Stimulated activated CD4-positive, alpha-beta T cell treated with anti-CD3 and anti-CD28 coated beads, TNF-alpha, amount 100 ng/mL, for 4 hours (primary cell): ENCODE data around the gene KRTDAP.

ENCODE experiments used
- DNase-seq, 3 experiments: peaks; one replicate each; pipeline ENCODE4 v3.0.0-alpha.2; 2020; ENCODE audit warnings: low read depth in 3 of 3

The KRTDAP gene, protein sequence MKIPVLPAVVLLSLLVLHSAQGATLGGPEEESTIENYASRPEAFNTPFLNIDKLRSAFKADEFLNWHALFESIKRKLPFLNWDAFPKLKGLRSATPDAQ

DNA sequence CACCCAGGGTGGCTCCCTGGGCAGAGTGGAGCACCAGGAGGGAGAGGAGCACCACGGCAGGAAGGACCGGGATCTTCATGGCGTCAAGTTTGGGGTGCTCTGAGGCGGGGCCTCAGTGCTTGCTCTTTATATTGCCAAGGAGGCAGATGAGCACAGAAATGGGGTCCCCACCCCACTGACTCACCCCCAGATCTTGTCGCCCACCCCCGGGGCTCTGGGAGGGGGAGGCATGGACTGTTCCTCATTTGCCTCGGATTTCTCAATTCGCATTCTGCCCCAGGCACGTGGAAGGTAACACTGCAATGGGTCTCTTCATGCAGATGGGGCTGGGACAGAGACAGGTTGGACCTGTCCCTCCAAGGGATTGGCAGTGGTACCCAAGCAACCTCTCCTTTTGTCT lies at the start of gene KRTDAP:
Gene KRTDAP (minus strand): TSS at position 101 of the 400 bp plus-strand sequence. CDS start 22 bp downstream, at position 79.
- no peak for DNase-seq

GRCh38 chr19:35539850-35540249 lies 49.6 kb upstream of the KRTDAP start:
- no peak for DNase-seq

DNA sequence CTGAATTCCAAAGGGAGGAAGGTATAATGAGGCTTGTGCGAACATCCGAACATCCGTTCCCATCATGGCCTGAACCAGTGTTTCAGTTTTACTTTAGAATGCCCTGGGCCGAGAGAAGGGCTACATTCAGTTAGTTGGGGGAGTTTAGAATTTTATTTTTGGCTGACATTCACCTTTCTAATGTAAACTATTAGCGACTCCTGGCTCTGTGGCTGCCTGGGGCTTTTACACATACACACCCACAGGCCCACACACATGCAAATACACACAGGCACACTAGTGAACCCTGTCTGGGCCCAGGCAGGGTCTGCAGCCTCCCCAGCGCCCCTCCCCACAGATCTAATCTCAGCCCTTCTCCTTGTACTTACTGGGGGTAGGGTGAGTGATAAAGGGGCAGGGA lies 49.0 kb upstream of the KRTDAP start:
- no peak for DNase-seq

GRCh38 chr19:35534803-35535480 lies 44.7 kb upstream of the KRTDAP start:
- no peak for DNase-seq

DNA sequence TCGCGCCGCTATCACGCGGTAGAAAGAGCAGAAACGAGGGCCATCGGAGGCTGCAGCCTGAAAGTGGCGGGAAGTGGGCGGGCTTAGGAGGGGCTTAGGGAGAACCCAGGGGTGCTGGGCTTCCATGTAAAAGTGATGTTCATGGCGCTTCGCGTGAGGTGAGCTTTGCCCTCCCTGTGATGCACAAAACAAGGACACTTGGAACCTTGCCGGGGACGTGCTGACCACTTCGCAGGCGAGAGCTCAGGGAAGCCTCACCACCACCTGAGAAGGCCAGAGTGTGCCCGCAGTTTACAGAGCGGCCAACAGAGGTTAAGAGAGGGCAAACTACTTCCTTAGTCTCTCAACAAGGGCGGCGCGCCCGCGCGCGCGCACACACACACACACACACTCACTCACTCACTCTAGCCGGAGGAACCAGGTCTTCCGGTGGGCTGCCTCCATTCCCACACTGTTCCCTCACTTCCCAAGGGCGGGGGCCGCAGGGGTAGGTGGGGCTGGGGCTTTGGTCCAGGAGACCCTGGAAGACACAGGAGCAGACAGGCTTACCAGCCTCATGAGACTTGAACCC lies 43.6 kb upstream of the KRTDAP start:
- no peak for DNase-seq

- DNase-seq = no peak
Observed at GRCh38 chr19:35533201-35533821, 43.0 kb upstream of the KRTDAP start, which contains the start of gene GAPDHS. TSS of gene GAPDHS (plus strand) at chr19:35533456. CDS start at chr19:35533528, 72 bp downstream.

GRCh38 chr19:35531291-35531690 lies 41.0 kb upstream of the KRTDAP start:
- no peak for DNase-seq

- no peak for DNase-seq
Observed at GRCh38 chr19:35529241-35530218, 39.3 kb upstream of the KRTDAP start.

- DNase-seq = no peak
Observed at GRCh38 chr19:35528218-35529038, 38.2 kb upstream of the KRTDAP start, which contains the start of gene SBSN. TSS of gene SBSN (minus strand) at chr19:35528311. CDS start at chr19:35528281, 30 bp downstream.

GRCh38 chr19:35525873-35526272 lies 35.6 kb upstream of the KRTDAP start:
- DNase-seq = no peak

- DNase-seq = no peak
Observed at GRCh38 chr19:35524181-35524837, 34.0 kb upstream of the KRTDAP start.

GRCh38 chr19:35522745-35523327 lies 32.6 kb upstream of the KRTDAP start:
- DNase-seq = no peak

DNA sequence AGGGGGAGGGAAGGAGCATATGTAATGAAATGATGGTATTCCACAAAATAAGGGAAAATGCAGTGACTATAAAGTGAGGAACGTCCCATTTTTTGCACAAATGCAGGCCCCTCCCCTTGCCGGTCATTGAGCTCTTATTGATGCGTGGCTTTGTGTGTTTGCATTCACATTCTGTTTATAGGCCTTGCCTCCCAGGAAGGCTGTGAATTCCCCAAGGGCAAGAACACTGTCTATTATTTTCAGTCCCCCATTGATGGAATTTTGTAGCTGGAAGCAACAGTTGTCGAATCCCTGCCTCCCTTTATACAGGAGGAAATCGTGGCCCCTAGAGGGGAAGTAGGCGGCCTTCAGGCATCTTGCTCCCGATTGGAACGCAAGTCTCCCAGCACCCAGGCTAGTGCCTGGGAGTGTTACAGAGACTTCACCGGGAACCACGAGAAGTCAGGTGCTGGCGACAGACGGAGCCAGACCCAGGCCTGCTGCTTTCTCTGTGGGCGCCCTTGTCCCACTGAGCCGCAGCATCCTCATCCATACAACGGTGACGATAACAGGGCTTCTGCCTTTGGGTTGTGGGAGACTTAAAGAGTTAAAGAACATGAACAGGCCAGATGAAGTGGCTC lies 31.0 kb upstream of the KRTDAP start:
- no peak for DNase-seq

GRCh38 chr19:35519291-35519690 lies 29.0 kb upstream of the KRTDAP start:
- DNase-seq = no peak

DNA sequence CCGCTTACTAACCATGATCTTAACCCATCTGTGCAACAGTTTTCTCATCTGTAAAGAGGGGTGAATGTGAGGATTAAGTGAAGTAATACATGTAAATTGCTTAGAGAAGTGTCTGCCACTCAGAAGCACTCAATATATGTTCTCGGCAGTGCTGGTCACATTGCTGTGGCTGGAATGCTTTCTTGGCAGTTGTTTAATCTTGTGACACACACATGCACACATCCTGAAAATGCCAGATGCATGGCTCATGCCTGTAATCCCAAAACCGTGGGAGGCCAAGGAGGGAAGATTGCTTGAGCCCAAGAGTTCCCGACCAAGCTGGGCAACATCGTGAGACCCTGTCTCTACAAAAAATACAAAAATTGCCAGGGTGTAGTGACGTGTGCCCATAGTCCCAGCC lies 28.0 kb upstream of the KRTDAP start:
- DNase-seq = no peak

DNA sequence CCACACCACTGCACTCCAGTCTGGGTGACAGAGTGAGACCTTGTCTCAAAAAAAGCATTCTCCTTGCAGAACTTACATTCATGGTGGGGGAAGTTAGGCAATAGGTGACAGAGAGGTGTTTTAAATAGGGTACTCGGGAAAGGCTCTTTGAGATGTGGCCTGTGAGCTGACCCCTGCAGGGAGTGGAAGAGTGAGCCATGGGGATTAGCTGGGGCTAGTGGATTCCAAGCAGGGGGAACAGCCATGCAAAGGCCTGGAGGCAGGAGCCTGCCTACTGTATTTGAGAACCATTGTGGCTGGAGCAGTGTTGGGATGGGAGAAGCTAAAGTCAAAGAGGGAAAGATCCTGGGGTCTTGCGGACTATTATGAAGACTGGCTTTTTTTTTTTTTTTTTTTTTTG lies 27.1 kb upstream of the KRTDAP start:
- DNase-seq = no peak

GRCh38 chr19:35516310-35516709 lies 26.0 kb upstream of the KRTDAP start:
- no peak for DNase-seq

DNA sequence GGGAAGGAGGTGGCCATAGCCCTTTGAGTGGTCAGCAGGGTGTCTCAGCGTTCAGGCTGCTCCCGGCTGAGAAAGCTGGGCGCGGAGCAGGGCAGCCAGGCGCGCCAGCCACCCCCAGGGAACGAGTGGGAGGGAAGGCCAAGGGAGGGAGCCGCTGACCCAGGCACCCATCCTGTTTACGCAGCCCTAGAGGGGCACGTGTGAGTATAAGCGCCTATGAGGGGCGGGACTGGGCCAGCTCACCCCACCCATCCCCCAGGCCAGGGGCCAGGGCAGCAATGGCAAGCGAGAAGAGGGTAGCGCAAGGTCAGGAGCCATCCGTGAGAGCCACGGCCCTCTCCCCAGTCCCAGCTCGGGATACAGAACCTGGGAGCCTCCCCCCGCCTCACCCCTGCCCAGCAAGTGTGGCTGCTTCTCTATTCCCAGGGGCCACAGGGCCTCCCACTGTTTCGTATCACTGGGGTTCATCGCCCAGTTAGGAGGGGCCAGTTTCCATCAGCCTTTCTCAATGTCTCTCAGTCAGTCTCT lies 24.1 kb upstream of the KRTDAP start:
- no peak for DNase-seq

GRCh38 chr19:35513628-35514281 lies 23.5 kb upstream of the KRTDAP start, which contains the start of gene DMKN:
TSS of gene DMKN (minus strand) at chr19:35513649. CDS start at chr19:35513475, 174 bp downstream.
- no peak for DNase-seq
